PC-9 (cell line): ENCODE results near the gene MEAF6.
"Not testable (repeated sequence)": the region's sequence is repeated elsewhere in the genome, so short reads cannot be mapped to it uniquely, and the experiment has no call there.

ENCODE experiments used
- CTCF ChIP-seq: fragments of 200-600 bp; sonication (generic); conservative IDR thresholded peaks from 2 replicates; pipeline ENCODE4 v1.6.1; 2017; ENCODE audit warnings: mixed run types, antibody characterized with exemption, mild to moderate bottlenecking, moderate library complexity
- EZH2 ChIP-seq: fragments of 200-600 bp; sonication (generic); IDR thresholded peaks from 2 replicates; pipeline ENCODE4 v1.8.0; 2017; ENCODE audit warnings: antibody characterized with exemption, low read depth

- TF ChIP-seq EZH2, CTCF: not testable (repeated sequence)
Observed at GRCh38 chr1:37518929-37519328, 4.4 kb upstream of the MEAF6 start.
